HEK293 (cell line): Measurements from ENCODE around the gene LARGE1.

ENCODE experiments used
- CTCF ChIA-PET: fragments of 350-600 bp; formaldehyde crosslinking; extraction: SDS; loops from one replicate; lab custom pipeline; 2021; ENCODE audit warnings: antibody characterized with exemption; lab: Yijun Ruan, JAX
- POLR2A ChIA-PET: fragments of 300-600 bp; formaldehyde crosslinking; extraction: SDS; loops from one replicate; lab custom pipeline; 2020; ENCODE audit warnings: antibody characterized with exemption, inconsistent platforms; lab: Yijun Ruan, JAX
- H3K27ac ChIP-seq: fragments of 200-500 bp; sonication (Bioruptor generic); 2 replicates; pipeline ENCODE4 v1.5.1; 2014; ENCODE audit warnings: low read depth, low read length, control low read depth, inconsistent platforms; ENCODE audit errors: extremely low read depth
- H3K36me3 ChIP-seq, 2 experiments: fragments of 200-500 bp in 1 of 2; sonication (Bioruptor generic) in 1 of 2; 1 replicate in 1 of 2; 2 replicates in 1 of 2; pipeline ENCODE4 v1.5.1; 2014 to 2017; ENCODE audit warnings: inconsistent platforms in 2 of 2, low read length in 2 of 2; ENCODE audit not compliant: control insufficient read depth in 2 of 2, insufficient read depth in 1 of 2
- H3K4me1 ChIP-seq: fragments of 200-500 bp; sonication (Bioruptor generic); 2 replicates; pipeline ENCODE4 v1.5.1; 2014; ENCODE audit warnings: mild to moderate bottlenecking, low read length, inconsistent platforms; ENCODE audit not compliant: control insufficient read depth, insufficient read depth
- H3K4me3 ChIP-seq: 2 replicates; pipeline ENCODE4 v1.5.1; 2011; ENCODE audit warnings: low read depth, mild to moderate bottlenecking, control low read depth, low read length, moderate library complexity
- H3K9me3 ChIP-seq: fragments of 200-500 bp; sonication (Bioruptor generic); 2 replicates; pipeline ENCODE4 v1.5.1; 2014; ENCODE audit warnings: low read depth, low read length, inconsistent platforms; ENCODE audit not compliant: control insufficient read depth, insufficient read depth
- GFI1B ChIP-seq: fragments of 450-650 bp; formaldehyde crosslinking; IDR thresholded peaks from 2 replicates; pipeline ENCODE4 v1.5.1; 2016; ENCODE audit warnings: missing biosample characterization, missing genetic modification characterization
- GLIS2 ChIP-seq: fragments of 450-650 bp; formaldehyde crosslinking; IDR thresholded peaks from 2 replicates; pipeline ENCODE4 v1.5.1; 2016; ENCODE audit warnings: missing biosample characterization, missing genetic modification characterization
- IKZF3 ChIP-seq: fragments of 450-650 bp; IDR thresholded peaks from 2 replicates; pipeline ENCODE4 v1.5.0; 2018; ENCODE audit warnings: missing biosample characterization, mild to moderate bottlenecking, missing genetic modification characterization, moderate library complexity
- KLF16 ChIP-seq: fragments of 450-650 bp; formaldehyde crosslinking; IDR thresholded peaks from 2 replicates; pipeline ENCODE4 v1.5.1; 2017; ENCODE audit warnings: missing biosample characterization, missing genetic modification characterization
- OVOL3 ChIP-seq: fragments of 450-650 bp; formaldehyde crosslinking; IDR thresholded peaks from 2 replicates; pipeline ENCODE4 v1.5.1; 2016; ENCODE audit warnings: missing biosample characterization, missing genetic modification characterization
- SP3 ChIP-seq: fragments of 450-650 bp; formaldehyde crosslinking; IDR thresholded peaks from 2 replicates; pipeline ENCODE4 v1.5.1; 2016; ENCODE audit warnings: missing biosample characterization, missing genetic modification characterization
- SP7 ChIP-seq: fragments of 450-650 bp; formaldehyde crosslinking; IDR thresholded peaks from 2 replicates; pipeline ENCODE4 v1.5.1; 2016; ENCODE audit warnings: missing biosample characterization, missing genetic modification characterization
- YY1 ChIP-seq: fragments of 450-650 bp; formaldehyde crosslinking; IDR thresholded peaks from 2 replicates; pipeline ENCODE4 v1.5.1; 2018; ENCODE audit warnings: missing biosample characterization, missing genetic modification characterization
- ZBTB21 ChIP-seq: fragments of 450-650 bp; formaldehyde crosslinking; IDR thresholded peaks from 2 replicates; pipeline ENCODE4 v1.5.1; 2017; ENCODE audit warnings: missing biosample characterization, missing genetic modification characterization
- ZBTB7A ChIP-seq: fragments of 450-650 bp; formaldehyde crosslinking; IDR thresholded peaks from 2 replicates; pipeline ENCODE4 v1.5.1; 2016; ENCODE audit warnings: low read depth, missing biosample characterization, missing genetic modification characterization
- ZEB2 ChIP-seq: fragments of 450-650 bp; formaldehyde crosslinking; IDR thresholded peaks from 2 replicates; pipeline ENCODE4 v1.5.1; 2016; ENCODE audit warnings: missing biosample characterization, missing genetic modification characterization
- ZNF292 ChIP-seq: fragments of 450-650 bp; formaldehyde crosslinking; IDR thresholded peaks from 2 replicates; pipeline ENCODE4 v1.5.1; 2016; ENCODE audit warnings: low read depth, missing biosample characterization, missing genetic modification characterization, borderline replicate concordance
- ZNF335 ChIP-seq: fragments of 450-650 bp; formaldehyde crosslinking; conservative IDR thresholded peaks from 2 replicates; pipeline ENCODE4 v1.5.1; 2016; ENCODE audit warnings: missing biosample characterization, missing genetic modification characterization
- ZNF558 ChIP-seq: fragments of 450-650 bp; formaldehyde crosslinking; IDR thresholded peaks from 2 replicates; pipeline ENCODE4 v1.5.1; 2016; ENCODE audit warnings: missing biosample characterization, missing genetic modification characterization
- ZNF561 ChIP-seq: fragments of 450-650 bp; IDR thresholded peaks from 2 replicates; pipeline ENCODE4 v1.5.1; 2018; ENCODE audit warnings: missing biosample characterization, missing genetic modification characterization, borderline replicate concordance
- ZNF658 ChIP-seq: fragments of 450-650 bp; formaldehyde crosslinking; IDR thresholded peaks from 2 replicates; pipeline ENCODE4; 2016; ENCODE audit warnings: missing biosample characterization, missing genetic modification characterization
- ZNF692 ChIP-seq: fragments of 450-650 bp; formaldehyde crosslinking; IDR thresholded peaks from 2 replicates; pipeline ENCODE4 v1.5.1; 2016; ENCODE audit warnings: missing biosample characterization, missing genetic modification characterization
- ZNF777 ChIP-seq: fragments of 450-650 bp; formaldehyde crosslinking; IDR thresholded peaks from 2 replicates; pipeline ENCODE4 v1.5.1; 2017; ENCODE audit warnings: missing biosample characterization, missing genetic modification characterization, borderline replicate concordance
- ZXDB ChIP-seq: fragments of 450-650 bp; formaldehyde crosslinking; IDR thresholded peaks from 2 replicates; pipeline ENCODE4 v1.5.1; 2016; ENCODE audit warnings: missing biosample characterization, missing genetic modification characterization
- TF ChIP-seq, protein P1 (sequence below): fragments of 450-650 bp; formaldehyde crosslinking; optimal IDR thresholded peaks from 2 replicates; pipeline ENCODE3; 2016; ENCODE audit warnings: missing biosample characterization, mild to moderate bottlenecking, missing genetic modification characterization
- TF ChIP-seq, protein P2 (sequence below): fragments of 450-650 bp; formaldehyde crosslinking; conservative IDR thresholded peaks from 2 replicates; pipeline ENCODE4 v1.5.1; 2016; ENCODE audit warnings: low read depth, missing biosample characterization, missing genetic modification characterization
- TF ChIP-seq, protein P3 (sequence below): fragments of 450-650 bp; formaldehyde crosslinking; IDR thresholded peaks from 2 replicates; pipeline ENCODE4 v1.5.1; 2016; ENCODE audit warnings: missing biosample characterization, missing genetic modification characterization
- TF ChIP-seq, protein P4 (sequence below): fragments of 450-650 bp; formaldehyde crosslinking; IDR thresholded peaks from 2 replicates; pipeline ENCODE4 v1.5.1; 2016; ENCODE audit warnings: missing biosample characterization, missing genetic modification characterization
- TF ChIP-seq, protein P5 (sequence below): fragments of 450-650 bp; formaldehyde crosslinking; IDR thresholded peaks from 2 replicates; pipeline ENCODE4 v1.5.1; 2016; ENCODE audit warnings: missing biosample characterization, missing genetic modification characterization

The LARGE1 gene

GRCh38 chr22:33920927-33921524 is 750 bp upstream of the LARGE1 start:
- ChIA-PET POLR2A (interaction anchor here (0.6 to 1.4 kb wide), 7 partner anchors 11 to 1337 kb away, joined by 3 to 6 read pairs (median 3); no protein-coding TSS in a partner anchor), CTCF (interaction anchor here (0.6 to 4.4 kb wide), 4 partner anchors 19 to 402 kb away, joined by 3 to 52 read pairs (median 12); no protein-coding TSS in a partner anchor)
- H3K9me3 ChIP-seq: no peaks in the 10 kb centered on the region
- H3K27ac ChIP-seq: peak overlapping the region; percentile 54; the same call in 1 of the 2 replicates
- H3K4me3 ChIP-seq: peak overlapping the region; percentile 81
- H3K4me1 ChIP-seq: peaks cover 16% of the 10 kb centered on the region
- H3K36me3 ChIP-seq: no peaks in the 10 kb centered on the region
- TF ChIP-seq, protein P1, sequence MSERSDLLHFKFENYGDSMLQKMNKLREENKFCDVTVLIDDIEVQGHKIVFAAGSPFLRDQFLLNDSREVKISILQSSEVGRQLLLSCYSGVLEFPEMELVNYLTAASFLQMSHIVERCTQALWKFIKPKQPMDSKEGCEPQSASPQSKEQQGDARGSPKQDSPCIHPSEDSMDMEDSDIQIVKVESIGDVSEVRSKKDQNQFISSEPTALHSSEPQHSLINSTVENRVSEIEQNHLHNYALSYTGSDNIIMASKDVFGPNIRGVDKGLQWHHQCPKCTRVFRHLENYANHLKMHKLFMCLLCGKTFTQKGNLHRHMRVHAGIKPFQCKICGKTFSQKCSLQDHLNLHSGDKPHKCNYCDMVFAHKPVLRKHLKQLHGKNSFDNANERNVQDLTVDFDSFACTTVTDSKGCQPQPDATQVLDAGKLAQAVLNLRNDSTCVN: peak; percentile 61
- TF ChIP-seq, protein P2, sequence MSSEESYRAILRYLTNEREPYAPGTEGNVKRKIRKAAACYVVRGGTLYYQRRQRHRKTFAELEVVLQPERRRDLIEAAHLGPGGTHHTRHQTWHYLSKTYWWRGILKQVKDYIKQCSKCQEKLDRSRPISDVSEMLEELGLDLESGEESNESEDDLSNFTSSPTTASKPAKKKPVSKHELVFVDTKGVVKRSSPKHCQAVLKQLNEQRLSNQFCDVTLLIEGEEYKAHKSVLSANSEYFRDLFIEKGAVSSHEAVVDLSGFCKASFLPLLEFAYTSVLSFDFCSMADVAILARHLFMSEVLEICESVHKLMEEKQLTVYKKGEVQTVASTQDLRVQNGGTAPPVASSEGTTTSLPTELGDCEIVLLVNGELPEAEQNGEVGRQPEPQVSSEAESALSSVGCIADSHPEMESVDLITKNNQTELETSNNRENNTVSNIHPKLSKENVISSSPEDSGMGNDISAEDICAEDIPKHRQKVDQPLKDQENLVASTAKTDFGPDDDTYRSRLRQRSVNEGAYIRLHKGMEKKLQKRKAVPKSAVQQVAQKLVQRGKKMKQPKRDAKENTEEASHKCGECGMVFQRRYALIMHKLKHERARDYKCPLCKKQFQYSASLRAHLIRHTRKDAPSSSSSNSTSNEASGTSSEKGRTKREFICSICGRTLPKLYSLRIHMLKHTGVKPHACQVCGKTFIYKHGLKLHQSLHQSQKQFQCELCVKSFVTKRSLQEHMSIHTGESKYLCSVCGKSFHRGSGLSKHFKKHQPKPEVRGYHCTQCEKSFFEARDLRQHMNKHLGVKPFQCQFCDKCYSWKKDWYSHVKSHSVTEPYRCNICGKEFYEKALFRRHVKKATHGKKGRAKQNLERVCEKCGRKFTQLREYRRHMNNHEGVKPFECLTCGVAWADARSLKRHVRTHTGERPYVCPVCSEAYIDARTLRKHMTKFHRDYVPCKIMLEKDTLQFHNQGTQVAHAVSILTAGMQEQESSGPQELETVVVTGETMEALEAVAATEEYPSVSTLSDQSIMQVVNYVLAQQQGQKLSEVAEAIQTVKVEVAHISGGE (tag by site-specific recombination): peak; percentile 54; the same call in 1 of the 2 replicates
- TF ChIP-seq ZBTB21 (tag by site-specific recombination): no peak
- TF ChIP-seq IKZF3 (tag by site-specific recombination): peak; percentile 89
- peak; percentile 80 for TF ChIP-seq KLF16
- peak; percentile 41; the same call in 1 of the 2 replicates for TF ChIP-seq SP7
- TF ChIP-seq OVOL3 (tag by site-specific recombination): no peak
- peak; percentile 65 for TF ChIP-seq SP3 (tag by site-specific recombination)
- TF ChIP-seq, protein P3, sequence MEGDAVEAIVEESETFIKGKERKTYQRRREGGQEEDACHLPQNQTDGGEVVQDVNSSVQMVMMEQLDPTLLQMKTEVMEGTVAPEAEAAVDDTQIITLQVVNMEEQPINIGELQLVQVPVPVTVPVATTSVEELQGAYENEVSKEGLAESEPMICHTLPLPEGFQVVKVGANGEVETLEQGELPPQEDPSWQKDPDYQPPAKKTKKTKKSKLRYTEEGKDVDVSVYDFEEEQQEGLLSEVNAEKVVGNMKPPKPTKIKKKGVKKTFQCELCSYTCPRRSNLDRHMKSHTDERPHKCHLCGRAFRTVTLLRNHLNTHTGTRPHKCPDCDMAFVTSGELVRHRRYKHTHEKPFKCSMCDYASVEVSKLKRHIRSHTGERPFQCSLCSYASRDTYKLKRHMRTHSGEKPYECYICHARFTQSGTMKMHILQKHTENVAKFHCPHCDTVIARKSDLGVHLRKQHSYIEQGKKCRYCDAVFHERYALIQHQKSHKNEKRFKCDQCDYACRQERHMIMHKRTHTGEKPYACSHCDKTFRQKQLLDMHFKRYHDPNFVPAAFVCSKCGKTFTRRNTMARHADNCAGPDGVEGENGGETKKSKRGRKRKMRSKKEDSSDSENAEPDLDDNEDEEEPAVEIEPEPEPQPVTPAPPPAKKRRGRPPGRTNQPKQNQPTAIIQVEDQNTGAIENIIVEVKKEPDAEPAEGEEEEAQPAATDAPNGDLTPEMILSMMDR (tag by site-specific recombination): no peak
- TF ChIP-seq YY1 (tag by site-specific recombination): peak; percentile 54; the same call in 1 of the 2 replicates
- TF ChIP-seq ZNF558 (tag by site-specific recombination): no peak
- peak; percentile 54; the same call in 1 of the 2 replicates for TF ChIP-seq ZNF692 (tag by site-specific recombination)
- TF ChIP-seq, protein P4, sequence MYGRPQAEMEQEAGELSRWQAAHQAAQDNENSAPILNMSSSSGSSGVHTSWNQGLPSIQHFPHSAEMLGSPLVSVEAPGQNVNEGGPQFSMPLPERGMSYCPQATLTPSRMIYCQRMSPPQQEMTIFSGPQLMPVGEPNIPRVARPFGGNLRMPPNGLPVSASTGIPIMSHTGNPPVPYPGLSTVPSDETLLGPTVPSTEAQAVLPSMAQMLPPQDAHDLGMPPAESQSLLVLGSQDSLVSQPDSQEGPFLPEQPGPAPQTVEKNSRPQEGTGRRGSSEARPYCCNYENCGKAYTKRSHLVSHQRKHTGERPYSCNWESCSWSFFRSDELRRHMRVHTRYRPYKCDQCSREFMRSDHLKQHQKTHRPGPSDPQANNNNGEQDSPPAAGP: peak; percentile 78
- peak; percentile 65; the same call in 1 of the 2 replicates for TF ChIP-seq ZNF561 (tag by site-specific recombination)
- no peak for TF ChIP-seq ZNF292 (tag by site-specific recombination)
- TF ChIP-seq, protein P5, sequence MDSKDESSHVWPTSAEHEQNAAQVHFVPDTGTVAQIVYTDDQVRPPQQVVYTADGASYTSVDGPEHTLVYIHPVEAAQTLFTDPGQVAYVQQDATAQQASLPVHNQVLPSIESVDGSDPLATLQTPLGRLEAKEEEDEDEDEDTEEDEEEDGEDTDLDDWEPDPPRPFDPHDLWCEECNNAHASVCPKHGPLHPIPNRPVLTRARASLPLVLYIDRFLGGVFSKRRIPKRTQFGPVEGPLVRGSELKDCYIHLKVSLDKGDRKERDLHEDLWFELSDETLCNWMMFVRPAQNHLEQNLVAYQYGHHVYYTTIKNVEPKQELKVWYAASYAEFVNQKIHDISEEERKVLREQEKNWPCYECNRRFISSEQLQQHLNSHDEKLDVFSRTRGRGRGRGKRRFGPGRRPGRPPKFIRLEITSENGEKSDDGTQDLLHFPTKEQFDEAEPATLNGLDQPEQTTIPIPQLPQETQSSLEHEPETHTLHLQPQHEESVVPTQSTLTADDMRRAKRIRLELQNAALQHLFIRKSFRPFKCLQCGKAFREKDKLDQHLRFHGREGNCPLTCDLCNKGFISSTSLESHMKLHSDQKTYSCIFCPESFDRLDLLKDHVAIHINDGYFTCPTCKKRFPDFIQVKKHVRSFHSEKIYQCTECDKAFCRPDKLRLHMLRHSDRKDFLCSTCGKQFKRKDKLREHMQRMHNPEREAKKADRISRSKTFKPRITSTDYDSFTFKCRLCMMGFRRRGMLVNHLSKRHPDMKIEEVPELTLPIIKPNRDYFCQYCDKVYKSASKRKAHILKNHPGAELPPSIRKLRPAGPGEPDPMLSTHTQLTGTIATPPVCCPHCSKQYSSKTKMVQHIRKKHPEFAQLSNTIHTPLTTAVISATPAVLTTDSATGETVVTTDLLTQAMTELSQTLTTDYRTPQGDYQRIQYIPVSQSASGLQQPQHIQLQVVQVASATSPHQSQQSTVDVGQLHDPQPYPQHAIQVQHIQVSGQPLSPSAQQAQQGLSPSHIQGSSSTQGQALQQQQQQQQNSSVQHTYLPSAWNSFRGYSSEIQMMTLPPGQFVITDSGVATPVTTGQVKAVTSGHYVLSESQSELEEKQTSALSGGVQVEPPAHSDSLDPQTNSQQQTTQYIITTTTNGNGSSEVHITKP (tag by site-specific recombination): no peak
- peak; percentile 82; the same call in 1 of the 2 replicates for TF ChIP-seq ZNF777 (tag by site-specific recombination)
- peak; percentile 35; the same call in 1 of the 2 replicates for TF ChIP-seq GLIS2 (tag by site-specific recombination)
- peak; percentile 40; the same call in 1 of the 2 replicates for TF ChIP-seq ZEB2 (tag by site-specific recombination)
- TF ChIP-seq ZBTB7A (tag by site-specific recombination): 0 out of 2 replicates have a peak, but pooled peaks have one; percentile 42
- no peak for TF ChIP-seq GFI1B (tag by site-specific recombination)
- TF ChIP-seq ZNF335 (tag by site-specific recombination): peak; percentile 90
- TF ChIP-seq ZXDB (tag by site-specific recombination): peak; percentile 54
- no peak for TF ChIP-seq ZNF658 (tag by site-specific recombination)
